GM12864 (cell line): ENCODE measurements around the gene HOXA4.

Source experiments
- DNase-seq: peaks from one replicate; pipeline ENCODE4 v3.0.0-alpha.2; 2011; ENCODE audit warnings: low read depth
- H3K4me3 ChIP-seq: 2 replicates; pipeline ENCODE4 v1.5.1; 2011; ENCODE audit warnings: mild to moderate bottlenecking, low read depth, low read length, control low read depth
- TF ChIP-seq, protein P1 (sequence below): IDR thresholded peaks from 2 replicates; pipeline ENCODE4 v1.5.1; 2011; ENCODE audit warnings: low read depth, mild to moderate bottlenecking, moderate library complexity, low read length, control low read depth, inconsistent platforms; ENCODE audit errors: missing control alignments

HOXA4 gene

GRCh38 chr7:27146491-27147198, 16.1 kb upstream of the HOXA4 start:
- H3K4me3 ChIP-seq: no peak overlapping the region
- TF ChIP-seq, protein P1, sequence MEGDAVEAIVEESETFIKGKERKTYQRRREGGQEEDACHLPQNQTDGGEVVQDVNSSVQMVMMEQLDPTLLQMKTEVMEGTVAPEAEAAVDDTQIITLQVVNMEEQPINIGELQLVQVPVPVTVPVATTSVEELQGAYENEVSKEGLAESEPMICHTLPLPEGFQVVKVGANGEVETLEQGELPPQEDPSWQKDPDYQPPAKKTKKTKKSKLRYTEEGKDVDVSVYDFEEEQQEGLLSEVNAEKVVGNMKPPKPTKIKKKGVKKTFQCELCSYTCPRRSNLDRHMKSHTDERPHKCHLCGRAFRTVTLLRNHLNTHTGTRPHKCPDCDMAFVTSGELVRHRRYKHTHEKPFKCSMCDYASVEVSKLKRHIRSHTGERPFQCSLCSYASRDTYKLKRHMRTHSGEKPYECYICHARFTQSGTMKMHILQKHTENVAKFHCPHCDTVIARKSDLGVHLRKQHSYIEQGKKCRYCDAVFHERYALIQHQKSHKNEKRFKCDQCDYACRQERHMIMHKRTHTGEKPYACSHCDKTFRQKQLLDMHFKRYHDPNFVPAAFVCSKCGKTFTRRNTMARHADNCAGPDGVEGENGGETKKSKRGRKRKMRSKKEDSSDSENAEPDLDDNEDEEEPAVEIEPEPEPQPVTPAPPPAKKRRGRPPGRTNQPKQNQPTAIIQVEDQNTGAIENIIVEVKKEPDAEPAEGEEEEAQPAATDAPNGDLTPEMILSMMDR: no peak
- no peak for DNase-seq

- DNase-seq: no peak
- H3K4me3 ChIP-seq: no peak overlapping the region
- TF ChIP-seq, protein P1: no peak
These were observed 15.4 kb upstream of the HOXA4 start for GRCh38 chr7:27145914-27146412.

DNA sequence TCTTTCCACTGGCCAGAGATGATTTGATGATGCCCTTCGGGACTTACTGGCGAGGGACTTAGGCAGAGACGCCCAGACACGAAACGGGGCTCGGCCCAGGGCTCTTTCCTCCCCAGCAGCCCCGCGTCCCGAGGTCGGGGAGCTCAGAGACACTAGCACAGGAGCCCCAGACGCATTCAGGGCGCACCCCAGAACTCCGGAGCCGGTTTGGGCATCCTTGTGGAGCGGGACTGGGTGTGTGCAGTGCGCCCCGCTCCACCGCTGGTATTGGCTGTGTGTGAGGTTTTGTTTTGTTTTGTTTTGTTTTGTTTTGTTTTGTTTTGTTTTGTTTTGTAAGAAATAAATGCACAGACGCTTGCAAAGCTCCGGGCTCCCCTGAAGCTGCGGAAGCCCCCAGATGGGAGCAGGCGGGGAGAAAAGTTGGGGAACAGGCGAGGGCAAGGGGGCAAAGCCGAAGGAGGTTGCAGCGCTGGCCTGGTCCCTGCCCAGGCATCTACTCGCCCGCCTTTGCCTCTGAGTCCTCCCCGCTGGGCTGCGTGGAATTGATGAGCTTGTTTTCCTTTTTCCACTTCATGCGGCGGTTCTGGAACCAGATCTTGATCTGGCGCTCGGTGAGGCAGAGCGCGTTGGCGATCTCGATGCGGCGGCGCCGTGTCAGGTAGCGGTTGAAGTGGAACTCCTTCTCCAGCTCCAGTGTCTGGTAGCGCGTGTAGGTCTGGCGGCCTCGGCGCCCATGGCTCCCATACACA, 14.8 kb upstream of the HOXA4 start:
- TF ChIP-seq, protein P1: no peak
- H3K4me3 ChIP-seq: no peak overlapping the region
- no peak for DNase-seq

GRCh38 chr7:27144781-27145164, 14.2 kb upstream of the HOXA4 start:
- TF ChIP-seq, protein P1: no peak
- DNase-seq: no peak
- no peak overlapping the region for H3K4me3 ChIP-seq

- H3K4me3 ChIP-seq: no peak overlapping the region
- DNase-seq: no peak
- TF ChIP-seq, protein P1: no peak
These were observed 13.6 kb upstream of the HOXA4 start for GRCh38 chr7:27143950-27144780.

DNA sequence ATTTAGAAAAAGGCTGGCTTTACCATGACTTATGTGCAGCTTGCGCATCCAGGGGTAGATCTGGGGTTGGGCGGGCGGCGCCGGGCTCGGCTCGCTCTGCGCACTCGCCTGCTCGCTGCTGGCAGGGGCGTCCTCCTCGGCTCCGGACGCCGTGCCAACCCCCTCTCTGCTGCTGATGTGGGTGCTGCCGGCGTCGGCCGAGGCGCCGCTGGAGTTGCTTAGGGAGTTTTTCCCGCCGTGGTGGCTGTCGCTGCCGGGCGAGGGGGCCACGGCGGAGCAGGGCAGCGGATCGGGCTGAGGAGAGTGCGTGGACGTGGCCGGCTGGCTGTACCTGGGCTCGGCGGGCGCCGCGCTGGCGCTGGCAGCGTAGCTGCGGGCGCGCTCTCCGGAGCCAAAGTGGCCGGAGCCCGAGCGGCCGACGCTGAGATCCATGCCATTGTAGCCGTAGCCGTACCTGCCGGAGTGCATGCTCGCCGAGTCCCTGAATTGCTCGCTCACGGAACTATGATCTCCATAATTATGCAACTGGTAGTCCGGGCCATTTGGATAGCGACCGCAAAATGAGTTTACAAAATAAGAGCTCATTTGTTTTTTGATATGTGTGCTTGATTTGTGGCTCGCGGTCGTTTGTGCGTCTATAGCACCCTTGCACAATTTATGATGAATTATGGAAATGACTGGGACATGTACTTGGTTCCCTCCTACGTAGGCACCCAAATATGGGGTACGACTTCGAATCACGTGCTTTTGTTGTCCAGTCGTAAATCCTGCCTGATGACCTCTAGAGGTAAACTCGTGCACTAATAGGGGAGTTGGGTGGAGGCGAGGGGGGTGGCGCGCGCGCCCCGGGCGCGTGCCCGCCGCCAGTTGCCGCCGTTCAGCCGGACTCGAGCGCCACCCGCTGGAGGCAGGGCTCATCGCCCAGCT, 12.7 kb upstream of the HOXA4 start, which contains the start of gene HOXA5:
Gene HOXA5, minus strand, starts transcription at position 659 of the 927 bp plus-strand sequence. Its CDS starts 74 bp downstream, at position 585.
- H3K4me3 ChIP-seq: no peak within 1 kb of the TSS
- no peak for DNase-seq

More for the DNA sequence above, 12.7 kb upstream of the HOXA4 start, which contains the start of gene HOXA5:
- TF ChIP-seq, protein P1: no peak
